H1 (cell line): ENCODE measurements around the gene NCAPG. TPM values are rescaled to one million over a fixed set of nuclear protein-coding genes. Genes with fewer than 3 reads are reported as not detected.

ENCODE experiments used
- CTBP2 ChIP-seq: IDR thresholded peaks from 2 replicates; pipeline ENCODE4 v1.7.0; 2011; ENCODE audit warnings: borderline replicate concordance, mild to moderate bottlenecking, moderate library complexity, mixed read lengths, low read length; ENCODE audit not compliant: insufficient read depth, insufficient read length
- EGR1 ChIP-seq: IDR thresholded peaks from 2 replicates; pipeline ENCODE4 v1.6.1; 2011; ENCODE audit warnings: low read depth, low read length, borderline replicate concordance
- EZH2 ChIP-seq: fragments of 200-600 bp; sonication (generic); IDR thresholded peaks from 2 replicates; pipeline ENCODE4 v1.7.1; 2012; ENCODE audit warnings: low read depth, mild to moderate bottlenecking, moderate library complexity, low read length, inconsistent platforms; ENCODE audit not compliant: severe bottlenecking
- FOSL1 ChIP-seq: IDR thresholded peaks from 2 replicates; pipeline ENCODE4 v1.6.1; 2011; ENCODE audit warnings: mild to moderate bottlenecking, low read depth, low read length, moderate library complexity; ENCODE audit not compliant: insufficient read depth
- RNF2 ChIP-seq: fragments of 200-900, 300-1000 bp; sonication (generic); IDR thresholded peaks from 2 replicates; pipeline ENCODE4 v1.7.1; 2016; ENCODE audit warnings: borderline replicate concordance, low read depth, mild to moderate bottlenecking, antibody characterized with exemption, low read length; ENCODE audit not compliant: poor library complexity, severe bottlenecking; ENCODE audit errors: missing control alignments
- SIN3A ChIP-seq, 2 experiments: IDR thresholded peaks in 1 of 2; conservative IDR thresholded peaks in 1 of 2; 2 replicates each; pipeline ENCODE4 v1.6.1; 2011 to 2012; ENCODE audit warnings: low read length in 2 of 2, improper control_type of control experiment in 1 of 2, low read depth in 1 of 2, mild to moderate bottlenecking in 1 of 2
- SP2 ChIP-seq: IDR thresholded peaks from 2 replicates; pipeline ENCODE4 v1.6.1; 2012; ENCODE audit warnings: mild to moderate bottlenecking, low read length, inconsistent platforms
- TAF1 ChIP-seq: IDR thresholded peaks from 2 replicates; pipeline ENCODE4 v1.6.1; 2011; ENCODE audit warnings: mild to moderate bottlenecking, low read depth, low read length
- polyA plus RNA-seq, 7 experiments: library from polyadenylated mRNA; depleted of rRNA in 3 of 7; stranded (reverse) in 5 of 7; unstranded in 2 of 7; fragments of >200 nt in 5 of 7; fragments of 200-250 nt in 2 of 7; gene quantifications; 1 replicate in 5 of 7; 2 replicates in 1 of 7; 4 replicates in 1 of 7; pipeline versions ENCODE4 v1.2.1 to v1.2.3, GENCODE V29; 2011 to 2013; ENCODE audit warnings: missing spikeins in 2 of 7, mixed read lengths in 2 of 7
- total RNA-seq: library from RNA; stranded (reverse); fragmentation: NEBNext Ultra II Directional; extraction: Animal tissue kit (Norgen Biotek cat#: 25700); gene quantifications from 2 replicates; pipeline ENCODE4 v1.2.1, GENCODE V29; 2021
- TF ChIP-seq, protein P1 (sequence below): fragments of 300-600 bp; sonication (generic); IDR thresholded peaks from 2 replicates; pipeline ENCODE4 v1.7.1; 2012; ENCODE audit warnings: low read length, moderate library complexity, mild to moderate bottlenecking, inconsistent platforms; ENCODE audit not compliant: insufficient replicate concordance

The NCAPG gene
- total and polyA plus RNA-seq, 2 of the 8 experiments (the other 6 are each of a cell fraction or from before 2014, with no cell fraction given): 12.9 to 52.3 TPM

DNA sequence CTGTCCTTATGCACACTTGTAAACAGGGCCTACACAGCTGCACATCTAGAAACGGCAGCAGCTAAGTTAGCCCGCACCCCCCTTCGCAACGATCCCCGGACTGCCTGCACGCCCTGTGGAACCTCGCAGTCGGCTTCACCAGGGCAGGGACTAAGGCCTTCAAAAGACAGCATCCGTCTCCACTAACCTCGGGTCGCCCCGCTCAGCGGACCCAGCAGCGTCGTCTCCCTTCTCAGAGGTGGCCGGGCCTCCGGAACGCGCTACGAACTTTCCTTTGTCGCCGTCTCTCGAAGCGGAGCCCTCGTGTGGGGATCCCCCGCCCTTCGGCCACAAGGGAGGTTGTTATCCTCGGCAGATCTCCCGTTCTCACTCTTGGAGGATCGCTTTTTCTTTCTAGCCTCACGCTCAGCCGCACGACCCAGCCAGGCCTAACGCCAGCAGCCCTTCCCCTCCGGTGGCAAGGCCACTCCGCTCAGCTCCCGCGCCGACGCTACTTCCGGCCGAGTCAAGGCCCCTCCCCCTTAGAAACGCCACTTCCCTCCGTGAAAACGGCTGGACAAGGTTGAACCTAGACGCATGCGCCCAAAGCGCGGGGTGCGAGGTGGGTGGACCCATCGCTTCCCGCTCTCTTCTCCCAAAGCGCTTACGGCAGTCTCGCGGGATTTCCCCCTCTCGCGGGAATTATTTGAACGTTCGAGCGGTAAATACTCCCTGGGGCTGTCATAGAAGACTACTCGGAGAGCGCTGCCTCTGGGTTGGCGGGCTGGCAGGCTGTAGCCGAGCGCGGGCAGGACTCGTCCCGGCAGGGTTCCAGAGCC is at the start of gene NCAPG, which contains the start of gene DCAF16 (continued):
- TF ChIP-seq RNF2 (no peak), FOSL1 (no peak), SIN3A (conservative IDR thresholded peaks at IDR 0.05 in 1 of 2, IDR thresholded peaks at IDR 0.05 in 1 of 2; ENCODE audit: low read depth in 1 of 2, low read length in 2 of 2) (peak; percentile 90 to 93), CTBP2 (no peak), EGR1 (no peak), TAF1 (peak; percentile 90), EZH2 (no peak), SP2 (no peak)
- TF ChIP-seq, protein P1, sequence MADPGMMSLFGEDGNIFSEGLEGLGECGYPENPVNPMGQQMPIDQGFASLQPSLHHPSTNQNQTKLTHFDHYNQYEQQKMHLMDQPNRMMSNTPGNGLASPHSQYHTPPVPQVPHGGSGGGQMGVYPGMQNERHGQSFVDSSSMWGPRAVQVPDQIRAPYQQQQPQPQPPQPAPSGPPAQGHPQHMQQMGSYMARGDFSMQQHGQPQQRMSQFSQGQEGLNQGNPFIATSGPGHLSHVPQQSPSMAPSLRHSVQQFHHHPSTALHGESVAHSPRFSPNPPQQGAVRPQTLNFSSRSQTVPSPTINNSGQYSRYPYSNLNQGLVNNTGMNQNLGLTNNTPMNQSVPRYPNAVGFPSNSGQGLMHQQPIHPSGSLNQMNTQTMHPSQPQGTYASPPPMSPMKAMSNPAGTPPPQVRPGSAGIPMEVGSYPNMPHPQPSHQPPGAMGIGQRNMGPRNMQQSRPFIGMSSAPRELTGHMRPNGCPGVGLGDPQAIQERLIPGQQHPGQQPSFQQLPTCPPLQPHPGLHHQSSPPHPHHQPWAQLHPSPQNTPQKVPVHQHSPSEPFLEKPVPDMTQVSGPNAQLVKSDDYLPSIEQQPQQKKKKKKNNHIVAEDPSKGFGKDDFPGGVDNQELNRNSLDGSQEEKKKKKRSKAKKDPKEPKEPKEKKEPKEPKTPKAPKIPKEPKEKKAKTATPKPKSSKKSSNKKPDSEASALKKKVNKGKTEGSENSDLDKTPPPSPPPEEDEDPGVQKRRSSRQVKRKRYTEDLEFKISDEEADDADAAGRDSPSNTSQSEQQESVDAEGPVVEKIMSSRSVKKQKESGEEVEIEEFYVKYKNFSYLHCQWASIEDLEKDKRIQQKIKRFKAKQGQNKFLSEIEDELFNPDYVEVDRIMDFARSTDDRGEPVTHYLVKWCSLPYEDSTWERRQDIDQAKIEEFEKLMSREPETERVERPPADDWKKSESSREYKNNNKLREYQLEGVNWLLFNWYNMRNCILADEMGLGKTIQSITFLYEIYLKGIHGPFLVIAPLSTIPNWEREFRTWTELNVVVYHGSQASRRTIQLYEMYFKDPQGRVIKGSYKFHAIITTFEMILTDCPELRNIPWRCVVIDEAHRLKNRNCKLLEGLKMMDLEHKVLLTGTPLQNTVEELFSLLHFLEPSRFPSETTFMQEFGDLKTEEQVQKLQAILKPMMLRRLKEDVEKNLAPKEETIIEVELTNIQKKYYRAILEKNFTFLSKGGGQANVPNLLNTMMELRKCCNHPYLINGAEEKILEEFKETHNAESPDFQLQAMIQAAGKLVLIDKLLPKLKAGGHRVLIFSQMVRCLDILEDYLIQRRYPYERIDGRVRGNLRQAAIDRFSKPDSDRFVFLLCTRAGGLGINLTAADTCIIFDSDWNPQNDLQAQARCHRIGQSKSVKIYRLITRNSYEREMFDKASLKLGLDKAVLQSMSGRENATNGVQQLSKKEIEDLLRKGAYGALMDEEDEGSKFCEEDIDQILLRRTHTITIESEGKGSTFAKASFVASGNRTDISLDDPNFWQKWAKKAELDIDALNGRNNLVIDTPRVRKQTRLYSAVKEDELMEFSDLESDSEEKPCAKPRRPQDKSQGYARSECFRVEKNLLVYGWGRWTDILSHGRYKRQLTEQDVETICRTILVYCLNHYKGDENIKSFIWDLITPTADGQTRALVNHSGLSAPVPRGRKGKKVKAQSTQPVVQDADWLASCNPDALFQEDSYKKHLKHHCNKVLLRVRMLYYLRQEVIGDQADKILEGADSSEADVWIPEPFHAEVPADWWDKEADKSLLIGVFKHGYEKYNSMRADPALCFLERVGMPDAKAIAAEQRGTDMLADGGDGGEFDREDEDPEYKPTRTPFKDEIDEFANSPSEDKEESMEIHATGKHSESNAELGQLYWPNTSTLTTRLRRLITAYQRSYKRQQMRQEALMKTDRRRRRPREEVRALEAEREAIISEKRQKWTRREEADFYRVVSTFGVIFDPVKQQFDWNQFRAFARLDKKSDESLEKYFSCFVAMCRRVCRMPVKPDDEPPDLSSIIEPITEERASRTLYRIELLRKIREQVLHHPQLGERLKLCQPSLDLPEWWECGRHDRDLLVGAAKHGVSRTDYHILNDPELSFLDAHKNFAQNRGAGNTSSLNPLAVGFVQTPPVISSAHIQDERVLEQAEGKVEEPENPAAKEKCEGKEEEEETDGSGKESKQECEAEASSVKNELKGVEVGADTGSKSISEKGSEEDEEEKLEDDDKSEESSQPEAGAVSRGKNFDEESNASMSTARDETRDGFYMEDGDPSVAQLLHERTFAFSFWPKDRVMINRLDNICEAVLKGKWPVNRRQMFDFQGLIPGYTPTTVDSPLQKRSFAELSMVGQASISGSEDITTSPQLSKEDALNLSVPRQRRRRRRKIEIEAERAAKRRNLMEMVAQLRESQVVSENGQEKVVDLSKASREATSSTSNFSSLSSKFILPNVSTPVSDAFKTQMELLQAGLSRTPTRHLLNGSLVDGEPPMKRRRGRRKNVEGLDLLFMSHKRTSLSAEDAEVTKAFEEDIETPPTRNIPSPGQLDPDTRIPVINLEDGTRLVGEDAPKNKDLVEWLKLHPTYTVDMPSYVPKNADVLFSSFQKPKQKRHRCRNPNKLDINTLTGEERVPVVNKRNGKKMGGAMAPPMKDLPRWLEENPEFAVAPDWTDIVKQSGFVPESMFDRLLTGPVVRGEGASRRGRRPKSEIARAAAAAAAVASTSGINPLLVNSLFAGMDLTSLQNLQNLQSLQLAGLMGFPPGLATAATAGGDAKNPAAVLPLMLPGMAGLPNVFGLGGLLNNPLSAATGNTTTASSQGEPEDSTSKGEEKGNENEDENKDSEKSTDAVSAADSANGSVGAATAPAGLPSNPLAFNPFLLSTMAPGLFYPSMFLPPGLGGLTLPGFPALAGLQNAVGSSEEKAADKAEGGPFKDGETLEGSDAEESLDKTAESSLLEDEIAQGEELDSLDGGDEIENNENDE: no peak
